Measurements from ENCODE around the gene DHRS4L2. TPM values are rescaled to one million over a fixed set of nuclear protein-coding genes. Genes with fewer than 3 reads are reported as not detected.
"Not testable (repeated sequence)": the region's sequence is repeated elsewhere in the genome, so short reads cannot be mapped to it uniquely, and the experiment has no call there.

Gene DHRS4L2
- total and polyA plus RNA-seq, 10 donors: 9.2 to 54.4 (median 23.2) TPM

- 0 to 1% (median 1%) methylated on average over 35 to 50 of the region's 50 CpGs for WGBS, 5 donors
- Histone ChIP-seq H3K9me3 (peaks cover 0 to 18% (median 16%) of the 10 kb centered on the region in 8 donors), H3K4me1 (peaks cover 0 to 48% (median 5%) of the 10 kb centered on the region in 6 donors), H3K27me3 (replicated peaks in 1 of 7) (no peaks in the 10 kb centered on the region), H3K36me3 (no peaks in the 10 kb centered on the region), H3K27ac (peak overlapping the region; percentile 6 to 89 (median 87)), H3K4me3 (peak overlapping the region; percentile 25 to 83 (median 56))
- intact Hi-C loops (cut with DNase I; ENCODE audit: low total_unique reads): no loop called here
- DNase-seq: peak; percentile 91
- peak in 10 of 11 experiments; percentile 27 to 78 (median 64) for TF ChIP-seq CTCF (IDR thresholded peaks at IDR 0.05 in 8 of 11, conservative IDR thresholded peaks at IDR 0.05 in 3 of 11)
- TF ChIP-seq POLR2A (IDR thresholded peaks at IDR 0.05): no peak
- peak; percentile 33 to 55 (median 42) for TF ChIP-seq POLR2AphosphoS5 (IDR thresholded peaks at IDR 0.05)
Observed at GRCh38 chr14:24036169-24036962, 47.6 kb downstream of the DHRS4L2 start.

GRCh38 chr14:24036963-24037657 is 48.4 kb downstream of the DHRS4L2 start:
- intact Hi-C loops (cut with DNase I; ENCODE audit: low total_unique reads); DNase-seq; H3K27me3 ChIP-seq (replicated peaks in 1 of 7); H3K36me3 ChIP-seq: not testable (repeated sequence)
- H3K4me3 ChIP-seq: peak overlapping the region in 7 of 8 donors; percentile 50 to 83 (median 59)
- peak in 1 of 11 experiments; percentile 1 for TF ChIP-seq CTCF (IDR thresholded peaks at IDR 0.05 in 8 of 11, conservative IDR thresholded peaks at IDR 0.05 in 3 of 11)
- 35 to 48% (median 42%) methylated on average over 10 of the region's 10 CpGs for WGBS, 5 donors
- H3K27ac ChIP-seq: peak overlapping the region in 7 of 8 donors; percentile 74 to 89 (median 88)
- H3K9me3 ChIP-seq: peaks cover 0 to 11% (median 9%) of the 10 kb centered on the region in 8 donors
- peaks cover 0 to 48% (median 5%) of the 10 kb centered on the region in 6 donors for H3K4me1 ChIP-seq

- WGBS, 5 donors: 69 to 89% (median 83%) methylated on average over 13 to 14 of the region's 14 CpGs
Observed at GRCh38 chr14:24037658-24038037, 48.9 kb downstream of the DHRS4L2 start.

More at GRCh38 chr14:24037658-24038037, 48.9 kb downstream of the DHRS4L2 start:
- TF ChIP-seq CTCF (IDR thresholded peaks at IDR 0.05 in 8 of 11, conservative IDR thresholded peaks at IDR 0.05 in 3 of 11): no peak
- no peak for TF ChIP-seq POLR2AphosphoS5 (IDR thresholded peaks at IDR 0.05)
- TF ChIP-seq POLR2A (IDR thresholded peaks at IDR 0.05): no peak
- intact Hi-C loops (cut with DNase I; ENCODE audit: low total_unique reads): no loop called here
- no peak overlapping the region for H3K27ac ChIP-seq
- no peak overlapping the region for H3K4me3 ChIP-seq
- H3K4me1 ChIP-seq: peaks cover 0 to 48% (median 5%) of the 10 kb centered on the region in 6 donors
- DNase-seq: peak; percentile 72
- H3K36me3 ChIP-seq: no peaks in the 10 kb centered on the region
- H3K27me3 ChIP-seq (replicated peaks in 1 of 7): no peaks in the 10 kb centered on the region
- peaks cover 0 to 5% (median 3%) of the 10 kb centered on the region in 8 donors for H3K9me3 ChIP-seq
